HG03378 (cell line): Measurements from ENCODE around the gene KCNQ2.

Experiments used
- ATAC-seq: cut with Tn5 transposase; IDR thresholded peaks from one replicate; pipeline ENCODE4 v1.9.1; 2021; ENCODE audit warnings: mild to moderate bottlenecking, moderate library complexity; ENCODE audit not compliant: unreplicated experiment

The KCNQ2 gene

DNA sequence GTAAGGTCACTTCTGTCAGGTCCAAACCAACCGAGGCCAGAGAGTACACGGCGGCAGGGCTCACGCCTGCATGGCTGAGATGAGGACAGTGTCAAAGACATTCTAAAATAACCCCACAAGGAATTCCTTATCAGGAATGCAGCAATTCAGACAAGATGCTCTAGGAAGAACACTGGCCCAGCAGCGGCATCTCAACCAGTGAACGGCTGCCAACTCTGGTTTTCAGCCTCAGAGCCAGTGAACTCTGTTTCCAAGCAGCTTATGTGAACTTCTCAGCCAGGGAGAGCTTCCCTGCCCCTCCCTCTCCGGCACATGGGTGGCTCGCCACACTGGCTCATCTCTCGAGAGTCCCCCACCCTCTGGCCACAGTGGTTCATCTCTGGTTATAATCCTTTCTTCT is 36.9 kb downstream of the KCNQ2 start:
- ATAC-seq, result no peak

DNA sequence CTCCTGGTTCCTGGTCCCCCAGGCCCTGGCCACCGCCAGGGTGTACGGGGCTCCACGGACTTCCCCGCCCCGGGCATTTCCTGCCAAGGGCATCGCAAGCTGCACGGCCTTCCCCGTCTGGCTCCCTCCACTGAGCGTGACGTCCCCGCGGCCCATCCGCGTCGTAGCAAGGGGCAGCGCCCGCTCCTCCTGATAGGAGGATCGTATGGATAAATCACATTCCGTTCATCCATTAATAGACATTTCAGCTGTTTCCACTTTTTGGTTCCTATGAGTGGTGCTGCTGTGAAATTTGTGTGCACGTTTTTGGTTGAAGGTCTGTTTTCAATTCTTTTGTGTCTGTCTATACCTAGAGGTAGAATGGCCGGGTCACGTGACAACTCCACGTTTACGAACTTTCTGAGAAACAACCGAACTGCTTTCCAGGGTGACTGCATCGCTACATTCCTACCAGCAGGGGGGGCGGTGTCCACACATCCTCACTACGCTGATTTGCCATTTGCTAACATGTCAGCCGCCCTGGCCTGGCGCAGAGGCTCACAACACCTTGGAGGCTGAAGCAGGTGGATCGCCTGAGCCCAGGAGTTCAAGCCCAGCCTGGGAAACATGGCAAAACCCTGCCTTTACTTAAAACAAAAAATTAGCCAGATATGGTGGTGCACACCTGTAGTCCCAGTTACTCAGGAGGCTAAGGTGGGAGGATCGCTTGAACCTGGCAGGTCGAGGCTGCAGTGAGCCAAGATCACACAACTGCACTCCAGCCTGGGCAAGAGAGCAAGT is 37.7 kb downstream of the KCNQ2 start:
- no peak for ATAC-seq

DNA sequence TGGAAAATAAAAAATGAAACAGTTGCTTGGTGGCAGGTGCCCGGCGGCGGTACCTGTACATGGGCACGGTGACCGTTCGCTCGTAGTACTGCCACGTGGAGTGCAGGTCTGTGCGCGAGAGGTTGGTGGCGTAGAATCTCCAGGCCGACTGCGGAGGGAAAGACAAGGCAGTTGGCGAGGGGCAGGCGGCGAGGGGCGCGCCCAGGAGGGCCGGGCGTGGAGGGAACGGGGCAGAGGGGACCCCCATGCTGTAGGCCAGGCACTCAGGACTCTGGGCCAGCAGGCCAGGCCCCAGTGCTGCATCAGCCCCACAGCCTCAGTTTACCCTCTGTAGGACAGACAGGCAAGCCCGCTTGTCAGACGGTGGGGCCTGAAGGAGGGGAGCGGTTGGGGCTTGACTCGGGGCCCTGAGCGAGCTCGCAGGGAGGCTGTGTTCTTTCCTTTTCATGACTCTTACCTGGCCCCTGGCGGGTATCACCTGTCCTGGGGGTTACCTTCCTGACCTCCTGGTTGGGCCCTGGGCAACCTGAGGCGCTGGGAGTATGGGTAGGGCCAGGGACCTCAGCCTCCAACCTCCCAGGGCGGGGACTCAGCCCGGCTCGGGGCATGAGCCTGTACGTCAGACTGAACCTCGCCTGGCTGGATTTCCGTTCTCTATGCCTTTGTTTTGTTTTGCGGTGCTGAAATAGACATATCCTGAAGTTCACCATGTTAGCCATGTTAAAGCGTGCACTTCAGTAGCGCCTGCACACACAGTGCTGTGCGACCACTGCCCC is 38.5 kb downstream of the KCNQ2 start:
- ATAC-seq, result no peak

DNA sequence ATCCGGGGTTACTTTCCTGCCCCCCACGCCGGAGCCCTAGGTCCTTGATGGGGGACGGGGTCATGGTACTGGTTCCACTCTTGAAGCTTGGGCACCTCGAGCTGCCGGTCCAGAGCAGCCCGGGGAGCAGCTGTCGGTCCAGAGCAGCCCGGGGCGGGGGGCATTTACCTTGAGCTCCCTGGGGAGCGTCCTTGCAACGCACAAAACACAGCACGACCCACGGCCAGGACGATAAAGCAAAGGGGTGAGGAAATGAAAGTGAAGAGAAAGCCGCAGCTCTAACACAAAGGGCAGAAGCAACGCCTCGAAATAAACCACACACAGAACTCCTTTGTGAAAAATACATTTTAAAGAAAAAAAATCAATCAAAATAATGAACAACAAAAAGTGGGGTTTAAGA is 39.1 kb downstream of the KCNQ2 start:
- ATAC-seq, result no peak

DNA sequence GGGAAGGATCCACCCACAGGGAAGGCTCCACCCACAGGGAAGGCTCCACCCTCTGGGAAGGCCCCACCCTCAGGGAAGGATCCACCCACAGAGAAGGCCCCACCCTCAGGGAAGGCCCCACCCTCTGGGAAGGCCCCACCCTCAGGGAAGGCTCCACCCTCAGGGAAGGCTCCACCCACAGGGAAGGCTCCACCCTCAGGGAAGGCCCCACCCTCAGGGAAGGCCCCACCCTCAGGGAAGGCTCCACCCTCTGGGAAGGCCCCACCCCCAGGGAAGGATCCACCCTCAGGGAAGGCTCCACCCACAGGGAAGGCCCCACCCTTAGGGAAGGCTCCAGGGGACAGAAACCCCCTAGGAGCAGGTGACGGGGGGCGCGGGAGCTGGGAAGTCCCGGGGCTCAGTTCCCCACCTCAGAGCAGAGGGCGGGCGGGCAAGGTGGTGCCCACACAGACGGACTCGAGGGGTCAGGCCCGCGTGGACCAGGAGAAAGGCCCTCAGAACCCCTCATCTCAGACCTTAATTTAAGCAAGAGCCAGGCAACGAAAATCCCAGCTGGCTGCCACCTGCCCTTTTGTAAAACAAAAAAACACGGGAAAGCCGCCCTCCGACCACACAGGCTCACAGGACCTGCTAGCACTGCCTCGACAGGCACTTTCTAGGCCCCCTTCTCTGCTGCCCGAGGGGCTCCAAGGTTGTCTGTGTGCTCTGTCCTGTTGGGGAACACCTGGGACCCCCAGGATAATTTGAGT is 39.7 kb downstream of the KCNQ2 start:
- ATAC-seq, result no peak

DNA sequence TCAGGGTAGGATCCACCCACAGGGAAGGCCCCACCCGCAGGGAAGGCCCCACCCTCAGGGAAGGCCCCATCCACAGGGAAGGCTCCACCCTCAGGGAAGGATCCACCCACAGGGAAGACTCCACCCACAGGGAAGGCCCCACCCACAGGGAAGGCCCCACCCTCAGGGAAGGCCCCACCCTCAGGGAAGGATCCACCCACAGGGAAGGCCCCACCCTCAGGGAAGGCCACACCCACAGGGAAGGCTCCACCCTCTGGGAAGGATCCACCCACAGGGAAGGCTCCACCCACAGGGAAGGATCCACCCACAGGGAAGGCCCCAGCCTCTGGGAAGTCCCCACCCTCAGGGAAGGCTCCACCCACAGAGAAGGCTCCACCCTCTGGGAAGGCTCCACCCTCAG is 40.5 kb downstream of the KCNQ2 start:
- ATAC-seq, result no peak

DNA sequence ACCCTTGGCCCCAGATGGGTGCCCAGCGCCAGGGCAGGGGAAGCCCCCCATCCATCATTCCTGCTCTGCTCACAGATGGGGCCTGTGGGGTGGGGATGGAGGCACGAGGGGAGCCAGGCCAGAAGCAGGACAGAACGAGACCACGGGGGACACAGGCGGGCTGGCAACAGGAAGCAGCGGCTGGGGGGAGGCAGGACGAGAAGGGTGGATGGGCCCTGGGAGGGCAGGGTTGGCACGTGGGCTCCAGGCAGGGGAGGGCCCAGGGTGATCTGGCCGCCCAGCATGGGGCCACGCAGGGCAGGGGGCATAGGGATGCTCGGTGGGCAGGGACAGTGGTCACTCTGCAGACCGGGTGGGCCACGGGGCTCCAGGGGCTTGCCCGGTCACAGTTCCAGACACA is 41.6 kb downstream of the KCNQ2 start:
- no peak for ATAC-seq

DNA sequence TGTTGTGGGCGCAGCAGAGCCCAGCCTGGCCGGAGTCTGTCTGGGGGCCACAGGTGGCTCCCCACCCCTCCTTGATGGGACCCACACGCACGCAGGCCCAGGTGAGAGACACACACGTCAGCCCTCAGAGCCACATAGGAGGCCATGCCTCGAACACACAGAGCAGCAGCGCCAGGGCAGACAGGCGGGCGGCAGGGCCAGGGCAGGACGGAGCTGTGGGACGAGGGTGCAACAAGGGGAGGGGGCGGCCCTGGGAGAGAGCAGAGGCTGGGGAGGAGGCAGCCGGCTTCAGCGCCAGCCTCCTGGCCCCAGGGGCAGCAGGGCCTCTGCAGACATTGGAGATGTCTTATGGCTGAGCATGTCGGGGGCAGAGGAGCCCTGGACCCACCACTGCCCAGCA is 42.5 kb downstream of the KCNQ2 start:
- ATAC-seq, result no peak

DNA sequence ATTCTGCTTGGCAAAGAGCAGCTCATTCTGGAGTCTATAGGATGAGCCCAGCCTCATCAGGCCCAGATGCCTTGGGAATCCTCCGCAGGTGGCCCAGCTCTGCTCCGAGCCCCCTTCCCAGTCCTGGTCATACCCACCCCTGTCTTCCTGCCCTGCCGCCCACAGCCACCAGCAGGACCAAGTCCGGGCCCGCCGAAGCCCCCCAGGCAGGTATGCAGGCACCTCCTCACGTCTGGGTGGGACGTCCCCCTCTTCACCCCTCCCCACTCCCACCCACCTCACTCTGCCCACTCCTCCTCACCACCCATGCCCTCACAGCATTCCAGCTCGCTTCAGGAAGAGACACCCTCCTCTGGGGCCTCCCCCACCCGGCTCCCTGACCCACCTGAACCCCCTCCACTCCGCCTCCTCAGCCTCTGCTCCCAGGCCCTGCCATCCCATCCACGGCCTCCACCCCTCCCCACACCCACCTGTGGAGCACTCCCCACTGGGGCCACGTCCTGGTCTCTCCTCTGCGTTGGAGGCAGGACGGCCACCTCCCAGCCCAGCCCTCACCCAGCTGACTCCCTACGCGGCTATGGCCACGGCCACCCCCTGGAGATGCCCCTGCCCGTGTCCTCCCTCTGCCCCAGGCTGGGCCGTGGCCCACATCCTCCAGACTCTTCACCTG is 43.4 kb downstream of the KCNQ2 start:
- no peak for ATAC-seq

DNA sequence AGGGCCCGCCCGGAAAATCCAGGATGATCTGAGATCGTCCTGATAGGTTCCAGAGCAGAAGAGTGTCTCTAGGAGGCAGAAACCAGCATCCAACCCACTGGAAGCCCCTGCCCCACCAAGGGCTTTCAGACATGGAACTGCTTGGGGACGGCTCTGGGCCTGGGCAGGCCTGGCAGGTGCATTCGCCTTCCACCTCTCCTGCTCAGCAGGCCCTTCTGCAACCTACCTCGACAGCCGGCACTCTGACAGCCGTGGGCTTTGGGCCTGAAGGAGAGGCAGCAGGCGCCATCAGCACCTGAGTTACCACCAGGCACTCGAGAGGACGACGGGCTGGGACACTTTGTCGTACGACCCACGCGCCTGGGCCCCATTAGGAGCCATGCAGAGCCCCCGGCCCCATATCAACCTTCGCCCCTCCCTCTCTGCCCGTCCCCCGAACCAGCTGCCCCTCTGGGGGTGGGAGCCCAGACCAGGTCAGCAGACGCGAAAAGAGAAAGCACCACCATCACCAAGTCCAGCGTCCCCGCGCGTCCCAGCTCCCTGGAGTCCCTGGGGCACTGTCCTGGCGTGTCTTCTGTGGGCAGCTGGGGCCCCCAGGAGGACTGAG is 44.6 kb downstream of the KCNQ2 start:
- ATAC-seq, result no peak

DNA sequence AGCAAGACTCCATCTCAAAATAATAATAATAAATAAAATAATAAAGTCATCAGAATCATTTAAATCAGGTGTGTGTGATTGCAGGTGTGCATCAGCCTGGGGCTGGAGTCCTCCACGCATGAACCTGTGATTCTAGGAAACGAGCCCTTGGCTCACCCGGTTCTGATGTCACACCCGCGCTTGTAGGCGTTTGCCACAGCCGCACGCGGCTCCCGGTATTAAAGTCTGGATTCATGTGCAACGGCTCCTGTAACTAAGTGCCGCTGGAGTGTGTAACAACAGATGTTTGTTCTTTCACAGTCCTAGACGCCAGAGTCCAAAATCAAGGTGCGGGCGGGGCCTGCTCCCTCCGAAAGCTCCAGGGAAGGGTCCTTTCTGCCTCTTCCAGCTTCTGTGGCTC is 45.2 kb downstream of the KCNQ2 start:
- ATAC-seq, result no peak

DNA sequence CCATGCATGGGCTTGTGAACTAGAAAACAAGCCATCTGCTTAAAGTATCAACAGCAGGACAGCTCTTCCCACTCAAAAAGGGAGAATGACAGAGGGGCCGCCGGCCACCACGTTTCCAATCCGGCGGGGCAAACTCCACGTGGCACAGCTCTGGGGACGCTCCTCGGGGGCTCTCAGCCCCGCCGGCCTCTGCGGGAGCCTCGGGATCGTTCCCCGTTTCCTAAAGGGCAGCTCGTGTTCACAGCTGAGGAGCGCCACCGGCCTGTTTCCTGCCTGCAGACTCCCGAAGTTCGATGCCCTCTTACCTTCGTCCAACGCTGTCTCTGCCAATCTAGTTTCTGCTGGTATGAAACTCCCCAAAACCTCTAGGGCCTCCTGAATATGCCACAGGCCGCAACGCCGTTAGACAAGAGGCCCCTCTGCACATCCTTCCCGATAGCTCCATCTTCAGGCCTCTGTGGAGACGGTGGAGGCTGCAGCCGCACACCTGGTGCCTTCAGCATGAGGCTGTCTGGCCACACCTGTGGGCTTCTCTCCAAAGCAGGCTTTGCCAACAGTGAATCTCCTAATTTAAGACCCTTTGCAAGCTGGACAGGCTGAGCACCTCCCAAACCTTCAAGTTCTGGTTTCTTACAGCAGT is 46.5 kb downstream of the KCNQ2 start:
- no peak for ATAC-seq

DNA sequence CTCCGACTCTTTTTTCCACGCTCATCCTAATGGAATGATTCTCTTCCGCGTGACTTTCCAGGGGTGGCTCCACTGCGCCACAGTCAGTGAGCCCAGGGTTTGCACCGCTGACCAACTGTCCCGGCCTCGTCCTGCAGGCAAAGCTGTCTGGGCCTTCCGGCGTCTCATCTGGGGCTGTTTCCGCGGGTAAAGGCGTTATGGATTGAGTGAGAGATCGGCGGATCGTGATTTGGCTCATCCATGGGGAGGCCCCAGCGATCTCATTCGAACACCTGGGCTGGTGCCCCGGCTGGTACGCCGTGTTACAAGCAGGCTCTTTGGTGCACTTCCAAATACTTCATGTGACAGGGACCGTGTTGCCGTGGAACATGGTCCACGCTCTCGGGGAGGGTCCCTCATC is 47.8 kb downstream of the KCNQ2 start:
- no peak for ATAC-seq

DNA sequence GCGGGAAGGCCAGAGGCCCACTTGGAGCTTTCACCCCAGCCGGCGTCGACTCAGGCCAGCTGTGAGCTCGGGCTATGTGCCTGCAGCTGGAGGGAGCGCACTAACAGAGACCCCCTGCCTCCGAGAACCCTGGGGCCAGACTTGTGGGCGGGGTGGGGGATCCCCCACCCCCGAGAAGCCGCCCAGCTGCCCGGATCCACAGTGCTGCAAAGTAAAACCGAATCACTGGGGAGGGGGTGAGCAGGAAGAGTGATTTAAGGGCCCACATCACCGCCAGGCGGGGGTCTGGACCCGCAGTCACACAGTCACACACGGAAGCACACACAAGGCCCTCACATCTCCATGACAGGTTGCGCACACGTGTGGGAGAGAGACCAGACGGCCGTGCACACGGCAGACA is 48.7 kb downstream of the KCNQ2 start:
- ATAC-seq, result no peak

DNA sequence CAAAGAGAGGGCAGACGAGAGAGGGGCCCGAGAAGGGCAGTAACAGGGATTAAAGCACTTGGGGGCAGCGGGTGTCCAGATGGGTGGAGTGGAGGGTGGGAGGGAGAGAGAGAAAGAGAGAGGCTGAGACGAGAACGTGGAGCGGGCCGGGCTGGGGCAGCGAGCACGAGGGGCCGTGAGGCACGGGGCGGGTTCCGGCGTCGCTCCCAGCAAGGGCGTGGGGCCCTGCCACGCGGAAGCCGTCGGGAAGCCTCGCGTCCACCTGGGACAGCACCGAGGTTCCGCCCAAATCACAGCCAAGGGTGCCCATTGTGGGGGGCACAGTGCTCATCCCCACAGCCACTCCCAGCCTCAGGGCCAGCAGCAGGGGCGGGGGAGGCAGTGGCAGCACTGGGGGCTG is 49.8 kb downstream of the KCNQ2 start:
- no peak for ATAC-seq

DNA sequence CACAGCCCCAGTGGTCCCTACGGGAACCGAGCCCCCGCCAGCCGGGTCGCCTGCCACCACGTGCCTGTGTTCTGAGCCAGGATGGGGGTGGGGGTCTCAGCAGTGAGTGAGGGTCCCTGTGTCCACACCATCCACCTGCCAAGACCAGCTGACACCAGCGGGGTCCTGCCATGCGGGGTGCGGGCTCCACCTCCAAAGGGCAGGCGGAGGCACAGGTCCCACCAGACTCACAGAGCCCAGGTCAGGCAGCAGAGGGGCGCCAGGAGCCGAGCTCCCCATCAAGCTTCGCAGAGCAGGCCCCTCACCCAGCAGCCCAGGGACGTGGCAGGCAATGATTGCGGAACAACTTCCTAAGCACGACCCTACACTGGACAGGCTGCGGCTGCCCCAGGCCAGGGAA is 50.5 kb downstream of the KCNQ2 start:
- no peak for ATAC-seq

DNA sequence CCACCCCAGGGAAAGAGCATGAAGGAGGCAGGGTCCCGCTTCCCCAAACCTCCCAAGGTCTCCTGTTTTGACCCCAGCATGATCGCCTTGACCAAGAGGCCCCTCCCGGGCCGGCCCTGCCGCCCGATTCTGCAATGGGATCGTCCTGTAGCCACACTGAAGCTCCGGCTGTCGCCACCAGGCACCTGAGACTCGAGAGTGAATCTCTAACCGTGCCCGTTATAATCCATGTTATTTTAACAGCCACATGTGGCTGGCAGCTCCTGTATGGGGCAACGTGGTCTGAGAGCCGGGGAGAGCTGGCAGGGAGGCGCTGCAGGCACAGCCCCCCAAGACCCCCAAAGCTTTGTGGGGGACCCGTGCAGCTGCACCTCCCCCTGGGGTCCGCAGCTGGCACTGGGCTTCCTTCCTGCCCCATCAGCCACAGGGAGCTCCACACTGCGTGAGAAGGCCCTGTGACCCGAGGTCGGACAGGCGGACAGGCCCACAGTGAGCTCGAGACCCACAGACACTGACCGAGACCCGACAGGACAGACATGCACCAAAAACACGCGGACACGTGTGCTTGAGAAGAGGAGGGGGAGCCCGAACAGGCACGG is 51.3 kb downstream of the KCNQ2 start:
- ATAC-seq, result no peak

DNA sequence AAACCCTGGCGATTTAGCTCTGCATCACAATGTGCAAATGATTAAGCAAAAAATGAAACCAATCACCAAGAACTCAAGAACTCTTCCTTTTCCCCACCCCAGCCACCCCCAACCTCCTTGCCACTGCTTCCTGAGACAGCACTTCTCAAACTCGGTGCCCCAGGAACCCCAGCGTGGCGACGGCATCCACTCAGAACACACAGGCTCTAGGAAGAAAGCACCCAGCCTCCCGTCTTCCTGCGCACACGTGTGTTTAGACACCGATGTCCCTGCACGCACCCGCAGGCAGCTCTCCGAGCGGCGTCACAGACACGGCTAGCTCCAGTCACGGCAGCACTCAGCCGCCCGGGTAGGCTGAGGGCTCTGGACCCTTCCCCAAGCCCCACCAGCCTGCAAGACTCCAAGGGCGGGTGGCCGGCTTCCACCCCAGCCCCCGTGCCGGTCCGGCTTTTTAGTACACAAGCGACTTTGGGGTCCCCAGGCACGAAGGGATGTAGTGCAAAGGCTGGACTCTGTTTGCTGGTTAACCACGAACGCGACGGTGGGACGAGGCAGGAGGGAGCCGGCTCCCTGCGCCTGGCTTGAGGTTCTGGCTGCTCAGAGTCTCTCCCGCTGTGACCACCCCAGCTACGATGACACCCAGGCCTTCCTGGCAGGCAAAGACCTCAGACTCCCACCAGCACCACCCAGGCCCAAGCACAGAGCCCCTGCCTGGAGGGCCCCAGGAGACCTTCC is 51.9 kb downstream of the KCNQ2 start:
- ATAC-seq, result no peak

DNA sequence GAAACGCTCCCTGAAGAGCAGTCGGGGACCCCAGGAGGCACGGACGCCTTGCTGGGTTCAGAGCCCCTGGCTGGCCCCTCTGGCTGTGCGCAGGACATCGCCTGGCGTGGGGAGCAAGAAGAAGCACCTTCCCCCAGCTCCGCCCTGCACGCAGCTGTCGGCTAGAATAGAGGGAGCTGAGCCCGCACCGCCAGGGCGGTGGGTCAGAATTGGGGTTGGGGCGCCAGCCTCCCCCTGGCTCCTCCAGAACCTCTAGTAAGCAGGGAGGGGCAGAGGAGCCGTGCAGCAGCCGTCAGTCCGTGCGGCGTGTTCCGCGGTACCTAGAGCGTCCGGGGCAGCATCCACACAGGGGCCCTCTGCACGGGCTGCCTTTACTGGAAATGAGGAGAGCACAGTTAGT is 53.2 kb downstream of the KCNQ2 start:
- ATAC-seq, result no peak
